Heart left ventricle (tissue), 13 donors: ENCODE data around the gene MCL1.

Experiments used
- CTCF ChIP-seq, 12 donors: fragments of 200-600 bp; sonication (generic) in 4 of 12; IDR thresholded peaks; one replicate each; pipeline versions ENCODE4 v1.5.0 to v1.8.0; 2018 to 2022; ENCODE audit warnings: antibody characterized with exemption in 12 of 12, mild to moderate bottlenecking in 5 of 12
- POLR2A ChIP-seq, 2 donors: fragments of 450-650 bp; IDR thresholded peaks; one replicate each; pipeline ENCODE4 v1.6.1; 2017; ENCODE audit warnings: antibody characterized with exemption in 2 of 2, mild to moderate bottlenecking in 2 of 2, moderate library complexity in 2 of 2
- donor health status: ischemic (EF 13 %, LVEDD 7.1; RV severe dilation, severe dysfunction).
- donor health status: DM: no; HTN: yes; CAD: no.
- donor health status: DM: no; HTN: no; CAD: no.
- donor health status: ischemic (EF 25% LVEDD 6.9; RV normal size, moderate dysfunction).
- donor health status: ischemic (EF 25% LVEDD 5.7; RV mildly dilated, moderate dysfunction).
- donor health status: ischemic (EF 35%, LVEDD 5.7; RV mildly dilated, moderate dysfunction).
- donor health status: nonischemic (EF 11% LVEDD 7.7; RV severe dilation, severe dysfunction).
- donor health status: DM: yes; HTN: yes; CAD: no.
- donor health status: PGD.
- donor health status: ischemic (EF 29% LVEDD 5.4; RV normal size, mild dysfunction).
- donor health status: nonischemic (EF 23%, LVEDD 6.1; RV moderate dilation, normal function).

GRCh38 chr1:150548324-150548631 is 31.1 kb downstream of the MCL1 start:
- TF ChIP-seq POLR2A (IDR thresholded peaks at IDR 0.05) (no peak), CTCF (IDR thresholded peaks at IDR 0.05) (no peak)
